HS-27A (cell line): ENCODE results near the gene PATZ1.

Experiments
- DNase-seq: peaks from one replicate; pipeline ENCODE4 v3.0.0-alpha.2; 2012; ENCODE audit warnings: low read depth, missing footprints

The PATZ1 gene

DNA sequence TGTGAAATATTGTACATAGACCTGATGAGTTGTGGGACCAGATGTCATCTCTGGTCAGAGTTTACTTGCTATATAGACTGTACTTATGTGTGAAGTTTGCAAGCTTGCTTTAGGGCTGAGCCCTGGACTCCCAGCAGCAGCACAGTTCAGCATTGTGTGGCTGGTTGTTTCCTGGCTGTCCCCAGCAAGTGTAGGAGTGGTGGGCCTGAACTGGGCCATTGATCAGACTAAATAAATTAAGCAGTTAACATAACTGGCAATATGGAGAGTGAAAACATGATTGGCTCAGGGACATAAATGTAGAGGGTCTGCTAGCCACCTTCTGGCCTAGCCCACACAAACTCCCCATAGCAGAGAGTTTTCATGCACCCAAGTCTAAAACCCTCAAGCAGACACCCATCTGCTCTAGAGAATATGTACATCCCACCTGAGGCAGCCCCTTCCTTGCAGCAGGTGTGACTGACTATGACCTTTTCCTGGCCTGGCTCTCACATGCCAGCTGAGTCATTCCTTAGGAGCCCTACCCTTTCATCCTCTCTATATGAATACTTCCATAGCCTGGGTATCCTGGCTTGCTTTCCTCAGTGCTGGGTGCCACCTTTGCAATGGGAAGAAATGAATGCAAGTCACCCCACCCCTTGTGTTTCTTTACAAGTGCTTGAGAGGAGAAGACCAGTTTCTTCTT lies 66.2 kb downstream of the PATZ1 start:
- DNase-seq = no peak

DNA sequence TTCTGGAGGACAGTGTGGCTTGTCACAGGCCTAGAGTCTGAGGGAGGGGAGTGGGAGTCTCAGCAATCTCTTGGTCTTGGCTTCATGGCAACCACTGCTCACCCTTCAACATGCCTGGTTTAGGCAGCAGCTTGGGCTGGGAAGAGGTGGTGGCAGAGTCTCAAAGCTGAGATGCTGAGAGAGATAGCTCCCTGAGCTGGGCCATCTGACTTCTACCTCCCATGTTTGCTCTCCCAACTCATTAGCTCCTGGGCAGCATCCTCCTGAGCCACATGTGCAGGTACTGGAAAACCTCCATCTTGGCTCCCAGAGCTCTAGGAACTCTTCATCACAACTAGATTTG lies 66.8 kb downstream of the PATZ1 start:
- DNase-seq = no peak

DNA sequence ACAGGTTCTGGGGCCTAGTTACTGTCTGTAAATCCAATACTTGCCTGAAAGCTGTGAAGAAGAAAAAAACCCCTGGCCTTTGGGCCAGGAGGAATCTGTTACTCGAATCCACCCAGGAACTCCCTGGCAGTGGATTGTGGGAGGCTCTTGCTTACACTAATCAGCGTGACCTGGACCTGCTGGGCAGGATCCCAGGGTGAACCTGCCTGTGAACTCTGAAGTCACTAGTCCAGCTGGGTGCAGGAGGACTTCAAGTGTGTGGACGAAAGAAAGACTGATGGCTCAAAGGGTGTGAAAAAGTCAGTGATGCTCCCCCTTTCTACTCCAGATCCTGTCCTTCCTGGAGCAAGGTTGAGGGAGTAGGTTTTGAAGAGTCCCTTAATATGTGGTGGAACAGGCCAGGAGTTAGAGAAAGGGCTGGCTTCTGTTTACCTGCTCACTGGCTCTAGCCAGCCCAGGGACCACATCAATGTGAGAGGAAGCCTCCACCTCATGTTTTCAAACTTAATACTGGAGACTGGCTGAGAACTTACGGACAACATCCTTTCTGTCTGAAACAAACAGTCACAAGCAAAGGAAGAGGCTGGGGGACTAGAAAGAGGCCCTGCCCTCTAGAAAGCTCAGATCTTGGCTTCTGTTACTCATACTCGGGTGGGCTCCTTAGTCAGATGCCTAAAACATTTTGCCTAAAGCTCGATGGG lies 67.4 kb downstream of the PATZ1 start:
- DNase-seq = no peak

DNA sequence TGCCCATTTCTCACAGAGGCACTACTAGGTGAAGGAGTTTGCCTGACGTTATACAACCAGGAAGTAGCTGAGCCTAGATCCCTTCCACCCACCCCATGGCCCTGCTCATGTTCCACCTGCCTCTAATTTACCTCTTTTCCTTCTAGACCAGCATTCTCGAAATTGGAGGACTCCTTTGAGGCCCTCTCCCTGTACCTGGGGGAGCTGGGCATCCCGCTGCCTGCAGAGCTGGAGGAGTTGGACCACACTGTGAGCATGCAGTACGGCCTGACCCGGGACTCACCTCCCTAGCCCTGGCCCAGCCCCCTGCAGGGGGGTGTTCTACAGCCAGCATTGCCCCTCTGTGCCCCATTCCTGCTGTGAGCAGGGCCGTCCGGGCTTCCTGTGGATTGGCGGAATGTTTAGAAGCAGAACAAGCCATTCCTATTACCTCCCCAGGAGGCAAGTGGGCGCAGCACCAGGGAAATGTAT lies 68.0 kb downstream of the PATZ1 start:
- no peak for DNase-seq

DNA sequence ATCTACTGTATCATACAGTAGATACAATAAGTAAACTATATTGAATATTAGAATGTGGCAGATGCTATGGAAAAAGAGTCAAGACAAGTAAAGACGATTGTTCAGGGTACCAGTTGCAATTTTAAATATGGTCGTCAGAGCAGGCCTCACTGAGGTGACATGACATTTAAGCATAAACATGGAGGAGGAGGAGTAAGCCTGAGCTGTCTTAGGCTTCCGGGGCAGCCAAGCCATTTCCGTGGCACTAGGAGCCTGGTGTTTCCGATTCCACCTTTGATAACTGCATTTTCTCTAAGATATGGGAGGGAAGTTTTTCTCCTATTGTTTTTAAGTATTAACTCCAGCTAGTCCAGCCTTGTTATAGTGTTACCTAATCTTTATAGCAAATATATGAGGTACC lies 68.4 kb downstream of the PATZ1 start:
- no peak for DNase-seq

DNA sequence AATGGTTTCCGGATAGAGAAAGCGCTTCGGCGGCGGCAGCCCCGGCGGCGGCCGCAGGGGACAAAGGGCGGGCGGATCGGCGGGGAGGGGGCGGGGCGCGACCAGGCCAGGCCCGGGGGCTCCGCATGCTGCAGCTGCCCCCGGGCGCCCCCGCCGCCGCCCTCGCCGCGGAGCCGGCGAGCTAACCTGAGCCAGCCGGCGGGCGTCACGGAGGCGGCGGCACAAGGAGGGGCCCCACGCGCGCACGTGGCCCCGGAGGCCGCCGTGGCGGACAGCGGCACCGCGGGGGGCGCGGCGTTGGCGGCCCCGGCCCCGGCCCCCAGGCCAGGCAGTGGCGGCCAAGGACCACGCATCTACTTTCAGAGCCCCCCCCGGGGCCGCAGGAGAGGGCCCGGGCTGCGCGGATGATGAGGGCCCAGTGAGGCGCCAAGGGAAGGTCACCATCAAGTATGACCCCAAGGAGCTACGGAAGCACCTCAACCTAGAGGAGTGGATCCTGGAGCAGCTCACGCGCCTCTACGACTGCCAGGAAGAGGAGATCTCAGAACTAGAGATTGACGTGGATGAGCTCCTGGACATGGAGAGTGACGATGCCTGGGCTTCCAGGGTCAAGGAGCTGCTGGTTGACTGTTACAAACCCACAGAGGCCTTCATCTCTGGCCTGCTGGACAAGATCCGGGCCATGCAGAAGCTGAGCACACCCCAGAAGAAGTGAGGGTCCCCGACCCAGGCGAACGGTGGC lies 69.5 kb downstream of the PATZ1 start:
- DNase-seq = no peak
